ENCODE results near the gene ENOSF1. TPM values are rescaled to one million over a fixed set of nuclear protein-coding genes. Genes with fewer than 3 reads are reported as not detected.
"Not testable (repeated sequence)": the region's sequence is repeated elsewhere in the genome, so short reads cannot be mapped to it uniquely, and the experiment has no call there.

The ENOSF1 gene
- total and polyA plus RNA-seq, 8 donors, result 27.1 to 69.2 (median 46.7) TPM

DNA sequence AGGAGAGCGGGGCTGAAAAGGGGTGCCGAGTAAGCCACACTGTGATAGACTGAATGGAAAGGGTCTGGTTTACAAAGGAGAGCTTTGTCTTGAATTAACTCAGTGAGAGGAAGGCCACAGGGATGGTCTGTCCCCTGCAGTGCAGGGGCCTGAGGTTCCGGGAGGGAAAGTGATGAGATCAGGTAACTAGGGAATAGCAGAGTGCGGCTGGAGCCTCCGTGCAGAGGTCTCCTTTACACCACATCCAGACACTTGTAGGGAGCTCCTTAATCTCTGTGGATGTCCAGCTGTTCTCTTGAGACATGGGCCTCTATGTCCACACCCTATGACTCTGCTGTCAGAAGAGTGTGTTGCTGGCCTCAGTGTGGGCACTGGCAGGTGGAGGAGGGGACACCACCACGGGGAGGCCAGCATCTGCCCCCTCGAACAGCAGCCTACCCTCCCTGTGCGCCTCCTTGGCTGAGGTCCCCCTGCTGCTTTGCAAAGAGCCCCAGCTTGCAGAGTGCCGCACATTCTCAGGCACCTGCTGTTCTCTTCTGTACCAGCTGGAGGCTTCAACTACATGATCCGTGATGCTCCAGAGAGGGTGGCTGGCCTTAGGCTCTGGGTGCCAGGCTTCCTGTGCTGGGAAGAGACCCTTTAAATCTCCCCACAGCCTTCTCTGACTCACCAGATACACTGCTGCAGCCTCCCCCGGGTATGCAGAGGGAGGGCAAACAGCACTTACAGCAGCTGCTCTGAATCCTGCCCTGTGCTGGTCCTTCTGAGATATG lies 25.9 kb downstream of the ENOSF1 start:
- Histone ChIP-seq H3K4me1 (peaks cover 4 to 6% (median 4%) of the 10 kb centered on the region in 3 donors), H3K4me3 (no peak overlapping the region), H3K9me3 (no peaks in the 10 kb centered on the region), H3K27ac (no peak overlapping the region), H3K36me3 (peaks cover 0 to 14% (median 2%) of the 10 kb centered on the region in 3 donors), H3K27me3 (no peaks in the 10 kb centered on the region)
- TF ChIP-seq, protein P1, sequence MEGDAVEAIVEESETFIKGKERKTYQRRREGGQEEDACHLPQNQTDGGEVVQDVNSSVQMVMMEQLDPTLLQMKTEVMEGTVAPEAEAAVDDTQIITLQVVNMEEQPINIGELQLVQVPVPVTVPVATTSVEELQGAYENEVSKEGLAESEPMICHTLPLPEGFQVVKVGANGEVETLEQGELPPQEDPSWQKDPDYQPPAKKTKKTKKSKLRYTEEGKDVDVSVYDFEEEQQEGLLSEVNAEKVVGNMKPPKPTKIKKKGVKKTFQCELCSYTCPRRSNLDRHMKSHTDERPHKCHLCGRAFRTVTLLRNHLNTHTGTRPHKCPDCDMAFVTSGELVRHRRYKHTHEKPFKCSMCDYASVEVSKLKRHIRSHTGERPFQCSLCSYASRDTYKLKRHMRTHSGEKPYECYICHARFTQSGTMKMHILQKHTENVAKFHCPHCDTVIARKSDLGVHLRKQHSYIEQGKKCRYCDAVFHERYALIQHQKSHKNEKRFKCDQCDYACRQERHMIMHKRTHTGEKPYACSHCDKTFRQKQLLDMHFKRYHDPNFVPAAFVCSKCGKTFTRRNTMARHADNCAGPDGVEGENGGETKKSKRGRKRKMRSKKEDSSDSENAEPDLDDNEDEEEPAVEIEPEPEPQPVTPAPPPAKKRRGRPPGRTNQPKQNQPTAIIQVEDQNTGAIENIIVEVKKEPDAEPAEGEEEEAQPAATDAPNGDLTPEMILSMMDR (IDR thresholded peaks at IDR 0.05), result no peak
- intact Hi-C loops (cut with DNase I), result no loop called here
- DNase-seq (no peak), FAIRE-seq (no peak), ATAC-seq (peak in 1 of 4 donors; percentile 15)
- WGBS, 2 donors, result 87 to 90% methylated on average over 11 of the region's 11 CpGs

DNA sequence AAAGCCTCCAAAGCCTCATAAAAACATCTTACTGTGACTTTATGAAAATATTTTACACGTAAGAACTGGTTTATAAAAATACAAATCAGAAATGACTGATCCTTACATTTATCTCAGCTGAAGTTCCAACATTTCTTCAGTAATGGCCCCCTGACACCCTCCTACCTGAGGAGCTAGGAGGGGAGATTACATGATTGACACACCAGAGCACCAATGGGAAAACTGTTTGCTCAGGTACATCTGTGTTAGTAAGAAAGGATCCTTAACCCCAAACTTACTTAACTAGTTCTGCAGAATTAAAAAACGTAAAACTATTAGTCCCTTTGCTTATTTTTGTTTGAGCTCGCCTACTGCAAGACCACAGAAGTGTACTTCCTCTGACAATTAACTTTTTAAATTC lies 27.0 kb downstream of the ENOSF1 start:
- H3K4me3 ChIP-seq, result no peak overlapping the region
- H3K27ac ChIP-seq, result no peak overlapping the region
- ATAC-seq (no peak), FAIRE-seq (no peak), DNase-seq (no peak)
- H3K36me3 ChIP-seq, result peaks cover 0 to 20% (median 7%) of the 10 kb centered on the region in 3 donors
- no peaks in the 10 kb centered on the region for H3K27me3 ChIP-seq
- TF ChIP-seq, protein P1 (IDR thresholded peaks at IDR 0.05), result no peak
- WGBS, 2 donors, result 88 to 90% methylated on average over 3 of the region's 3 CpGs
- H3K9me3 ChIP-seq, result no peaks in the 10 kb centered on the region
- intact Hi-C loops (cut with DNase I), result no loop called here
- peaks cover 4 to 6% (median 4%) of the 10 kb centered on the region in 3 donors for H3K4me1 ChIP-seq

DNA sequence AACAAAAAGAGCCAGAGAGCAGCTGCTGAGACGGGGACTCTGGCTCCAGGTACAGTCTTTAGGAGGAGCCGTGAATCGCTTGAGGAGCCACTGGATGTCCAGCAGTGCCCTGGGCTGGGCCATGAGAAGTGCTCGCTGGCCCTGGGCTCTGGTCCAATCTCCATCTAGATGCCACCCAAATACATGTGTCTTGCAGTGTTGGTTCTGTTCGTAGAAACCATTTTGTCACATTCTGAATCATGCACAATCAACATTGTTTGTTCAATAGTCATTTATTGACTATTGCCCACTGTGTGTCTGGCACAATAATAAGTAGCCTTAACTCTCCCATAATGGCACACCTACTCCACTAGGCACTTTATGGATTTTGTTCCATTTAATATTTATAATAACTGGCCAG lies 28.9 kb downstream of the ENOSF1 start:
- H3K4me1 ChIP-seq, result peaks cover 4 to 6% (median 4%) of the 10 kb centered on the region in 3 donors
- TF ChIP-seq, protein P1 (IDR thresholded peaks at IDR 0.05), result no peak
- no peaks in the 10 kb centered on the region for H3K9me3 ChIP-seq
- ATAC-seq (peak in 3 of 4 donors; percentile 26 to 60 (median 41)), DNase-seq (no peak), FAIRE-seq (no peak)
- no peak overlapping the region for H3K27ac ChIP-seq
- intact Hi-C loops (cut with DNase I), result no loop called here
- H3K36me3 ChIP-seq, result peaks cover 0 to 21% (median 7%) of the 10 kb centered on the region in 3 donors
- WGBS, 2 donors, result 60 to 64% methylated on average over 5 of the region's 5 CpGs
- H3K27me3 ChIP-seq, result no peaks in the 10 kb centered on the region
- no peak overlapping the region for H3K4me3 ChIP-seq

DNA sequence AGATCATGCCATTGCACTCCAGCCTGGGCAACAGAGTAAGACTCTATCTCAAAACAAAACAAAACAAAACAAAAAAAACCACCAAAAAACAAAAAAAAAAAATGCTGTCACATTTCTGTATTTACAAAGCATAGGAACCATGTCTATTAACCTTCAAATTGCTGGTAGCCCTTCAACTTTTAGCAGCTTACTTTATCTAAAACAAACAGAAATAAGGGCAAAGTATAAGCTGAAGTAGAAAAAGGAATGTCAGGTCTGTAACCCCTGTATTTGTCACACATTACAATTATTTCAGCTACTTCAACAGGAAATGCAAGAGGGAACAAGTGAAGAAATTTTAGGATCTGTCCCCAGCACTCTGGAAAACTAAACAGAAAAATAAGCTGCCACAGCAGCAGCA lies 29.6 kb downstream of the ENOSF1 start:
- TF ChIP-seq, protein P1 (IDR thresholded peaks at IDR 0.05), result no peak
- no peak for ATAC-seq
- no peak overlapping the region for H3K4me3 ChIP-seq
- no peaks in the 10 kb centered on the region for H3K27me3 ChIP-seq
- H3K36me3 ChIP-seq, result peaks cover 0 to 25% (median 7%) of the 10 kb centered on the region in 3 donors
- H3K27ac ChIP-seq, result no peak overlapping the region
- DNase-seq, result no peak
- H3K9me3 ChIP-seq, result no peaks in the 10 kb centered on the region
- H3K4me1 ChIP-seq, result peaks cover 4 to 6% (median 4%) of the 10 kb centered on the region in 3 donors
- intact Hi-C loops (cut with DNase I), result no loop called here
- no peak for FAIRE-seq

DNA sequence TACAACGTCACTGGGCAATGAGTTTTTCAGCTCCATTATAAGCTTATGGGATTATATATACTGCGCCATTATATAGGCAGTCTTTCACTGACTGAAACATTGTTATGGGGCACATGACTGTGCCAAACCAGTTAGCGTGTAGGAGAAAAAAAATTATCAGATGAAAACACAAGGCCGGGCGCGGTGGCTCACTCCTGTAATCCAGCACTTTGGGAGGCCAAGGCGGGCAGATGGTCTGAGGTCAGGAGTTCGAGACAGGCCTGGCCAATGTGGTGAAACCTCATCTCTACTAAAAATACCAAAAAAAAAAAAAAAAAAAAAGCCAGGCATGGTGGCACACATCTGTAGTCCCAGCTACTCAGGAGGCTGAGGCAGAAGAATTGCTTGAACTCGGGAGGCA lies 30.0 kb downstream of the ENOSF1 start:
- H3K4me3 ChIP-seq; intact Hi-C loops (cut with DNase I); DNase-seq; H3K4me1 ChIP-seq; H3K9me3 ChIP-seq; FAIRE-seq; H3K27ac ChIP-seq; ATAC-seq; H3K27me3 ChIP-seq: not testable (repeated sequence)
- H3K36me3 ChIP-seq, result peaks cover 0 to 29% (median 7%) of the 10 kb centered on the region in 3 donors
- WGBS, 2 donors, result 88 to 92% methylated on average over 9 of the region's 9 CpGs
